Stimulated activated CD8-positive, alpha-beta memory T cell treated with anti-CD3 and anti-CD28 coated beads, Interleukin-15, amount 100 ng/mL, for 24 hours (primary cell): Measurements from ENCODE around the gene SPOCD1.

ENCODE experiments used
- DNase-seq: peaks from one replicate; pipeline ENCODE4 v3.0.0-alpha.2; 2020; ENCODE audit warnings: low read depth

SPOCD1 gene

DNA sequence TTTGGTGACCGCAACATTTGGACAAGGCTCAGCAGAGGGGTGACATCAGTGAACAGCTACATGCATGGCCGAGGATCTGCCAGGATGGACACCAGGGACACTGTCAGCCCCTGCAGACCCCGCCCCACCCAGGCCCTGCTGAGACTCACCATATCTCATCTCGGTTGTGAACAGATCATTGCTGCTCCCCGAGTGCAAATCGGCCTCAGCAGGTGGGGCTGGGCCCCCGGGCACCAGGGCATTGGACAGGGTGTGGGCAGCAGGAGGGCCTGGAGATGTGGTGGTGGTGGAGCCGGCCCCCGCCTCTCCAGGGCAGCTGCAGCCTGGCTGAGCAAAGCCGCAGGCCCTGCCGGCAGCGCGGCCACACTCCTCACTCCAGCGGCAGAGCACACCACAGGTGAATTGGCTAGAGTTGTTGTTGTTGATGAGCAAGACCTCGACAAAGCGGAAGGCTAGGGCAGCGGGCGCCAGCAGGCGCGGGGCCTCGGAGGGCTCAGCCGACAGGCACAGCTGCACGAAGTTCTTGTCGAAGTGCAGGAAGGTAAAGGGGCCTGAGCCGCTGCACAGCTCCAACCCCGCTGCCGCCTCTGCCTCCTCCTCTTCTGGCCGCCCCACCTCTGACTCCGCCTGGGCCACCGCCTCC is 59.9 kb downstream of the SPOCD1 start:
- DNase-seq, result no peak

DNA sequence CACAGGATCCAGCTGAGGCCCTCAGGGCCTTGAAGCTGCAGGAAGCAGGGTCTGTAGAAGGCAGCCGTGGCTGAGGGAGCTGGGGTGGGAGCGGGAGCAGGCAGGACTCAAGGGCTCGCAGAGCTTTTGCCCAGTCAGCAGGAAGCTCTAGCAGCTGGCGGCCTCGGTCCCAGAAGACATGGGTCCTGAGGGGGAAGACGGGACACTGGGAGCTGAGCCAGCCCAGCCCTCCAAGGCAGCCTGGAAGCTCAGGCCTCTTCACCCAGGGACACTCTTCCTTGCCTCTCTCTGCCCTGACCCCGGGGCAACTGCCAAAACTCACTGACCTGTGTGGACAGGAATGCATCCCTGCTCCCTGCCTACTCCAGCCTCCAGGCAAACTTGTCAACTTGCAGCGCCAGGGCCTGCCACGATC is 60.6 kb downstream of the SPOCD1 start:
- DNase-seq, result no peak

GRCh38 chr1:31754397-31754796 is 61.4 kb downstream of the SPOCD1 start:
- no peak for DNase-seq

DNA sequence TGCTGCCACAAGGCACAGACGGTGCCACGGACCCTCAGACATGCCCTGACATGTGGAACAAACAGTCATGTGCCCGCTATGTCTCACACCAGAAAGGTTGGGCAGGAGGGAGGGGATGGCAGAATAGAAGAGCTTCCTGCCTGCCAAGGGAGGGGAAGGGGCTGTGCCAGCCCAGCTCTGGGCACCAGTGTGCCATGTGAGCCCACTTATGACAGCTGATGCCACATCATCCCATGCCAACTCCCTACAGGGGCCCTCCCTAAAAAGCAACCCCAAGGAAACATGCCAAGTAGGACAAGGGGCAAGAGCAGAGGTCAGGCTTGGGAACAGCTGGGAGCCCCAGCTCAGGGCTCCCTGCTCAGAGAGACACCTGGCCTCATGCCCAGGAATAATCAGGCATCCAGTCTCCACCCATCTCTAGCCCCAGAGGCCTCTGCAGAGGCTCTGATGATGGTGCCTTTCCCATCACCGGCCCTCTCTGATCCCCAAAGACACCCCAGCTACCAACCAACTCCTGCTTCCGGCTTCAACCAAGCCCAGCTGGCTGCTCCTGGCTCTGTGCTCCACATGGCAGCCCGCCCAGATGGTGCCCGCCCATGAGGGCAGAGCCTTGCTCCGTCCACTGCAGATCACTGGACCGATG is 62.0 kb downstream of the SPOCD1 start:
- no peak for DNase-seq

GRCh38 chr1:31752952-31753475 is 62.8 kb downstream of the SPOCD1 start:
- DNase-seq, result no peak

DNA sequence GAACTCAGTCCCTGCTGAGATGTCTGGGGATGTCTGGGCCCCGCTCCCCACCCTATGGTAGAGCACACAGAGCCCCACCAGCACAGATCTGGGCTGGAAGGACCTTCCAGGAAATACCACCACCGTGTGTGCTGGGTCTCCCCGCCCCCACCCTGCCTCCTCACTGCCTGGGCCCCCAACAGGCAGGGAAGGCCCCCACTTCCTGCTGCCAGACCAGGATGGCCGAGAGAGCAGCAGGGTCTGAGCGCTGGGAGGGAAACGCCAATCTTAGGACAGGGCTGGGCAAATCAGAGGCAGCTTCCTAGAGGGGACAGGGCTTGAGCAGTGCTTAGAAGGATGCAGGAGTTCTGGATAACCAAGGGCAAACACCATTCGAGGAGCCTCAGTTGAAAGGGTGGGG is 63.6 kb downstream of the SPOCD1 start:
- no peak for DNase-seq

GRCh38 chr1:31751822-31752241 is 64.0 kb downstream of the SPOCD1 start:
- DNase-seq, result no peak

DNA sequence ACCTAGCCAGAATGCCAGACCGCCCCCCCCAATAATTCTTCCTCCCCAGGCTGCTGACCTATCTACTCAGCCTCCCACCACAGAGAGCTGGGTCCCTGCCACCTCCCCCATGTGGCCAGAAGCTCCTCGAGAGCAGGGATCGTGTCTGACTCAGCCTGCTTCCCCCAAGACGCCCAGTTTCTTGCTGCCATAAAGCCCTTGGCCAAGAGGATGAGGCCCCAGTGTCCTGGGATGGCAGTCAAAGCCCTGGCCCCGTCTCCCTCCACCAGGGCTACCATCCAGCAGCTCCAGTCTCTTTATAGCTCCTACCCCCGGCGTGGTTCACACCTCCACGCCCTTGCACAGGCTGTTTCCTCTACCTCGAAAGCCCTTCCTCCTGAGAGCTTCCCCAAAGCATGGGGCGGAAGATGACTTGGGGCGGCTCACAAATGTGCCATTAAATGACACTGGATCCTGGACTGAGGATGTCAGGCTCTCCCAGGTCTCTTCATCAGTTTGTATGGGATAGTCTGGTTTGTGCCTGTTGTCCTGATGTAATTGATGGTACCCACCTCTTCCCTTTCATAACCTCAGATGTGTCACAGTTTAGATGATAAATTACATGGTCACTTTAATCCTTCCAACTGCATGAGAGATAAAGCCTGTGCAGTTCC is 64.8 kb downstream of the SPOCD1 start:
- no peak for DNase-seq

- no peak for DNase-seq
Measured at GRCh38 chr1:31749785-31750735, 65.8 kb downstream of the SPOCD1 start.

DNA sequence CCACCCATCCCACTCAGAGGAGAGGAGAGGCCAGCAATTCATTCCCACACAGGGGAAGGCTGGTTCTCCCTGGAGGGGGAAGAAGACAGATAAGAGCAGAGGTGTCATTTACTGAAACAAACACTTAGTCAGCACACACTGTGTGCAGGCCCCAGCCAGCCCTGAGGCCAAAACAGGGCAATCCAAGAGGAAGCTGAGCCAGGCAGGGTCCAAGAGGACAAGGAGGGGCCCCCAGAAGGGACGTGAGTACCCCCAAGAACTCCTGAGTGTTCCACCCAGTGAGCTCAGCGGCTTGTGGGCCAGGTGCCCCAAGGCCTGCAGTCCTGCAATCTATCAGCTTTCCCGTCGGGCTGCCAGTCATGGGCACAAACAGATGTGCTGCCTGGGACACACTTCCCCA is 67.5 kb downstream of the SPOCD1 start:
- no peak for DNase-seq

- no peak for DNase-seq
Measured at GRCh38 chr1:31747304-31747703, 68.5 kb downstream of the SPOCD1 start.

GRCh38 chr1:31746687-31747086 is 69.1 kb downstream of the SPOCD1 start:
- no peak for DNase-seq

GRCh38 chr1:31745946-31746670 is 69.7 kb downstream of the SPOCD1 start:
- no peak for DNase-seq

DNA sequence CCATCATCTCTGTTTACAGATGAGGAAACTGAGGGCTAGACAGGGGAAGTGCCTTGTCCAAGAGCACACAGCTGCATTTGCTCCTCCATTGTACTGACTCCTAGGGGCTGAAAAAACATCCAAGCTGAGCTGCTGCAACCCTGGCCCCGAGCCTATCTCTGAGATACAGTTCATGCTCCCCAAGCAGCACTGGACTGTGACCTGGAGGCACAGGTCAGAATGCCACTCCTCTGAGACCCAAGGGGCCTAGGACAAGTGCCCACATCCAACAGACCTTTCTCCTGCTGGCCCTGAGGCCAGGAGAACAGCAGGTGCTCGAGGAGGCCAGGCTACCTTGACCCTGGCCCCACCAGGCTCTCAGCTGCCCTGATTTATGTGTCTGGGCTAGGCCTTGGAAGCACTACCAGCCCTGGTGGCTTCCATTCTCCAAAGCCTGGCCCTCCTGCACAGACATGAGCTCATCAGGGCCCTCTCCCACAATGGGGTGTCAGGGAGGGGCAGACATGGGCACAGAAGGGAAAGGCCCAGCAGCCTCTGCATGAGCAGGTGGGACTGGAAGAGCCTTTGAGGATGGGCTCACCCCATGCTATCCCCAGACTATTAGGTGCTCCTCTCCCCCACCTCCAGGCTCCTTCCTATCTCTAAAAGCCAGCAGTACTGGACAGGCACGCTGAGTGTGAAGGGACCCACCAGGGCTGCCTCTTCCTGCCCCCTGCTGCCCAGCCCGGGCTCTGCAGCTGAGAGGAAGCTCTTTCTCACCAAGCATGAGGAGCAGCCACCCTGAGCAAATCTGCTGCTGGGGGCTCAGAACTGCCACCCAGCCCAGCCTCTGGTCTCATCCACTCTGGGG is 70.5 kb downstream of the SPOCD1 start:
- DNase-seq, result no peak

DNA sequence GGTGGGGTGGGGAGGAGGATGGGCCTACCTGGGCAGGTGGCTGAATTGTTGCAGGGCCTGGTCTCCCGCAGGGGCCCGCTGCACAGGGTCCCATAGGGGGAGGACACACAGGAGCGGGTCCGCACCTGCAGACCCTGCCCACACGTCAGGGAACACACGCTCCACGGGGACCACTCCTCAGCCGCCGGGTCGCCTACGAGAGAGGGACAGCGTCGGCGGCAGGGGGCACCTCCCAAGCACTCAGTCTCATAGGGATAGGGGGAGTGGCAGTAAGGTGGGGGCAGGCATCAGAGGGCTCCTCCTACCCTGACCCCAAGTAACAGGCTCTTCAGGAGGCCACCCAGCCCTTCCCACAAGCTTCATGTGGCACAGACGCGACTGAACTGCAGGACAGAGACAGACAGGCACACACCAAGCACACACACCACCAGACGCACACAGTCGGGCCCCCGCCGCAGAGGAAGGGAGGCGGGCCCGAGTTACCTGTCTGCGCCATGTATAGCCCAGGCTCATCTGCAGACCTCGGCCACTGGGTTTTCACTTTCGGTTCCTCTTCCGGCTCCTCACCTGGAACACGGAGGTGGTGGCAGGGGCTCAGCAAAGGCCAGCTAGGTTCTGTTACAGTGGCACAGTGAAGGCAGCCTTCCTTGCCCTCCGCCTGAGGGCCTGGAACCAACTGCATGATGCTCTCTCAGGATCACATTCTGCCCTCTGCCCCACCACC is 71.5 kb downstream of the SPOCD1 start:
- DNase-seq, result no peak

DNA sequence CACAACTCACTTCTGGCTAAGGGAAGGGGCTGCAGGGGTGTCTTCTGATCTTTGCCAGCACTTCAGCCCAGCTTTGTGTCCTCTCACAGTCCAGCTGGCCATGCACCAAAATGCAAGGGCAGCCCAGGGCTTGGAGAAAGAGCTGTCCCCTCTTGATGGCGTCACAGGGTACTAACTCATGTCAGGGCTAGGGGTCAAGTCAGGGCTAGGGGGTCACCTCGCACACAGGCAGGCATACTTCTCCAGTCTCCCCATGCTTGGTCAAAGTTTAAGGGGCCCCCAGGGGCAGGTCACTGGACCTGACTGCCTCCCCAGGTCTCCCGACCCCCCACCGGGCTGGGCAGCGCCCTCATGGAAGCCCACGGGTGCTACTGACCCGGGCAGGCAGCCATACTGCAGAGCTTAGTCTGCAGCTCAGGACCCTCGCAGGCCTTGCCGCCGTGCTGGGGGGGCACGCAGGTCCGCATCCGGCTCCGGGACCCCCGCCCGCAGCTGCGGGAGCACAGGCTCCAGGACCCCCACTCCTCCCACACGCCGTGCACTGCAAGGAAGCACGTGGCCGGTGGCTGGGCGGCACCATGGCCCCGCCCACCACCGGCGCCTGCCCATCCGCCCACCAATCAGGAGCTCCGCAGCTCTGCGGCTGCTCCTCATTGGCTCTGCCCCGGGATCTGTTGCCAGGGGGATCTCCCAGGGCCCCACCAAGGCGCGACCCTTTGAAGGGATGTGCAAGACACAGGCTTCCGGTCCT is 73.2 kb downstream of the SPOCD1 start:
- DNase-seq, result no peak
